SK-N-SH (cell line): ENCODE measurements around the gene IRF9. TPM values are rescaled to one million over a fixed set of nuclear protein-coding genes. Genes with fewer than 3 reads are reported as not detected.
A peak's percentile ranks its signal among the peaks of the same experiment; 100 is the strongest.

Experiments used
- CTCF ChIA-PET: fragments of 300-600, 350-600 bp; formaldehyde crosslinking; extraction: SDS; loops from one replicate; lab custom pipeline; 2021; lab: Yijun Ruan, JAX
- POLR2A ChIA-PET: fragments of 350-600 bp; sonication (Branson Sonifier 250); formaldehyde crosslinking; extraction: SDS; loops from one replicate; lab custom pipeline; 2020; ENCODE audit warnings: antibody characterized with exemption, inconsistent platforms; lab: Yijun Ruan, JAX
- DNase-seq: peaks from one replicate; pipeline ENCODE4 v3.0.0; 2012
- H2AFZ ChIP-seq: fragments of 200-600 bp; sonication (generic); 2 replicates; pipeline ENCODE4 v1.8.1; 2016; ENCODE audit warnings: antibody characterized with exemption, mild to moderate bottlenecking, low read depth
- H3F3A ChIP-seq: fragments of 200-600 bp; sonication (generic); replicated peaks from 2 replicates; pipeline ENCODE3; 2016; ENCODE audit warnings: antibody characterized with exemption, mild to moderate bottlenecking; ENCODE audit not compliant: insufficient read depth
- H3K27ac ChIP-seq, 2 experiments: fragments of 200-500 bp in 1 of 2; fragments of 200-600 bp in 1 of 2; sonication (Bioruptor generic) in 1 of 2; sonication (generic), shearing (Covaris generic) in 1 of 2; 2 replicates each; pipeline versions ENCODE4 v1.5.1 to v1.6.1; 2014 to 2016; ENCODE audit warnings: low read depth in 2 of 2, inconsistent platforms in 1 of 2, low read length in 1 of 2, mild to moderate bottlenecking in 1 of 2, mixed read lengths in 1 of 2
- H3K27me3 ChIP-seq: fragments of 200-600 bp; sonication (generic), shearing (Covaris generic); 2 replicates; pipeline ENCODE4 v1.6.1; 2016; ENCODE audit warnings: mixed run types; ENCODE audit not compliant: insufficient read depth
- H3K36me3 ChIP-seq, 2 experiments: fragments of 200-500 bp in 1 of 2; fragments of 200-600 bp in 1 of 2; sonication (Bioruptor generic) in 1 of 2; sonication (generic) in 1 of 2; replicated peaks in 1 of 2; 2 replicates each; pipeline versions ENCODE3 to v1.5.1; 2014 to 2016; ENCODE audit warnings: low read length in 1 of 2, mild to moderate bottlenecking in 1 of 2; ENCODE audit not compliant: insufficient read depth in 2 of 2, control insufficient read depth in 1 of 2
- H3K4me1 ChIP-seq, 2 experiments: fragments of 200-500 bp in 1 of 2; fragments of 200-600 bp in 1 of 2; sonication (Bioruptor generic) in 1 of 2; sonication (generic), shearing (Covaris generic) in 1 of 2; 2 replicates each; pipeline versions ENCODE4 v1.5.1 to v1.6.1; 2014 to 2016; ENCODE audit warnings: low read depth in 1 of 2, low read length in 1 of 2, mixed run types in 1 of 2; ENCODE audit not compliant: insufficient read depth in 2 of 2, control insufficient read depth in 1 of 2
- H3K4me2 ChIP-seq: fragments of 200-600 bp; sonication (generic), shearing (Covaris generic); 2 replicates; pipeline ENCODE4 v1.6.1; 2017; ENCODE audit warnings: mixed run types
- H3K4me3 ChIP-seq, 2 experiments: fragments of 200-500 bp in 1 of 2; fragments of 200-600 bp in 1 of 2; sonication (Bioruptor generic) in 1 of 2; sonication (generic), shearing (Covaris generic) in 1 of 2; 2 replicates each; pipeline versions ENCODE4 v1.5.1 to v1.8.1; 2014 to 2016; ENCODE audit warnings: low read depth in 2 of 2, inconsistent platforms in 1 of 2, low read length in 1 of 2, mild to moderate bottlenecking in 1 of 2, mixed read lengths in 1 of 2, moderate library complexity in 1 of 2
- H3K79me2 ChIP-seq: fragments of 200-600 bp; sonication (generic); 2 replicates; pipeline ENCODE4 v1.8.1; 2017; ENCODE audit warnings: mild to moderate bottlenecking; ENCODE audit not compliant: insufficient read depth
- H3K9ac ChIP-seq: fragments of 200-600 bp; sonication (generic); 2 replicates; pipeline ENCODE4 v1.6.1; 2017; ENCODE audit warnings: mixed run types
- H3K9me2 ChIP-seq: fragments of 200-600 bp; sonication (generic); 2 replicates; pipeline ENCODE4 v1.6.1; 2017; ENCODE audit warnings: mixed run types
- H3K9me3 ChIP-seq: fragments of 200-600 bp; sonication (generic); 2 replicates; pipeline ENCODE4 v1.6.1; 2017; ENCODE audit warnings: mixed run types, mild to moderate bottlenecking, moderate library complexity
- H4K20me1 ChIP-seq: fragments of 200-600 bp; sonication (generic); 2 replicates; pipeline ENCODE4 v1.6.1; 2017; ENCODE audit warnings: mild to moderate bottlenecking, mixed run types; ENCODE audit not compliant: insufficient read depth
- CHD2 ChIP-seq: fragments of 150-350 bp; IDR thresholded peaks from 2 replicates; pipeline ENCODE4 v1.6.1; 2018; ENCODE audit warnings: low read length; ENCODE audit not compliant: partially characterized antibody
- EZH2phosphoT487 ChIP-seq: fragments of 200-600 bp; sonication (generic); IDR thresholded peaks from 2 replicates; pipeline ENCODE4 v1.6.1; 2017; ENCODE audit warnings: low read depth, mixed run types, mild to moderate bottlenecking, antibody characterized with exemption, moderate library complexity, borderline replicate concordance
- FOXM1 ChIP-seq: IDR thresholded peaks from 2 replicates; pipeline ENCODE4 v1.4.0; 2012; ENCODE audit warnings: low read depth, mild to moderate bottlenecking
- GABPA ChIP-seq: IDR thresholded peaks from 2 replicates; pipeline ENCODE4 v1.4.0; 2012; ENCODE audit warnings: low read depth, mild to moderate bottlenecking
- JUND ChIP-seq: IDR thresholded peaks from 2 replicates; pipeline ENCODE4 v1.4.0; 2012
- MAX ChIP-seq: IDR thresholded peaks from 2 replicates; pipeline ENCODE4 v1.4.0; 2012; ENCODE audit warnings: low read depth
- MEF2A ChIP-seq: IDR thresholded peaks from 2 replicates; pipeline ENCODE4 v1.4.0; 2012; ENCODE audit warnings: low read depth, borderline replicate concordance
- NFIC ChIP-seq: IDR thresholded peaks from 2 replicates; pipeline ENCODE4 v1.4.0; 2012; ENCODE audit warnings: borderline replicate concordance
- NRF1 ChIP-seq: IDR thresholded peaks from 2 replicates; pipeline ENCODE4 v1.6.1; 2012; ENCODE audit warnings: low read depth, mild to moderate bottlenecking, low read length
- POLR2AphosphoS5 ChIP-seq: IDR thresholded peaks from 2 replicates; pipeline ENCODE4 v1.6.1; 2012; ENCODE audit warnings: low read depth, low read length
- RAD21 ChIP-seq: IDR thresholded peaks from 2 replicates; pipeline ENCODE4 v1.6.1; 2012; ENCODE audit warnings: mild to moderate bottlenecking, low read length
- RCOR1 ChIP-seq: fragments of 150-350 bp; IDR thresholded peaks from 2 replicates; pipeline ENCODE4 v1.6.1; 2017; ENCODE audit warnings: antibody characterized with exemption, low read length
- REST ChIP-seq: IDR thresholded peaks from 2 replicates; pipeline ENCODE4 v1.6.1; 2012; ENCODE audit warnings: mild to moderate bottlenecking, low read depth, low read length, moderate library complexity
- YY1 ChIP-seq: IDR thresholded peaks from 2 replicates; pipeline ENCODE4 v1.4.0; 2012; ENCODE audit warnings: low read depth, mild to moderate bottlenecking
- WGBS: methylation state at CpG from one replicate; pipeline ENCODE4 v1.1.6; 2017; ENCODE audit warnings: low lambda C conversion rate; 5-methylcytosine and 5-hydroxymethylcytosine counted together
- polyA plus RNA-seq, 3 experiments: library from polyadenylated mRNA; depleted of rRNA; stranded (reverse); fragments of >200 nt; gene quantifications; 2 replicates each; pipeline ENCODE4 v1.2.3, GENCODE V29; 2012
- TF ChIP-seq, protein P1 (sequence below): IDR thresholded peaks from 2 replicates; pipeline ENCODE4 v1.4.0; 2012; ENCODE audit warnings: low read depth, borderline replicate concordance
- TF ChIP-seq, protein P2 (sequence below): IDR thresholded peaks from 2 replicates; pipeline ENCODE4; 2012
- TF ChIP-seq, protein P3 (sequence below): fragments of 150-350 bp; IDR thresholded peaks from 2 replicates; pipeline ENCODE4 v1.6.1; 2016; ENCODE audit warnings: mild to moderate bottlenecking, low read depth, low read length

IRF9 gene
- polyA plus RNA-seq, 1 of the 3 experiments (the other 2 are of a cell fraction) = 37.6 TPM

DNA sequence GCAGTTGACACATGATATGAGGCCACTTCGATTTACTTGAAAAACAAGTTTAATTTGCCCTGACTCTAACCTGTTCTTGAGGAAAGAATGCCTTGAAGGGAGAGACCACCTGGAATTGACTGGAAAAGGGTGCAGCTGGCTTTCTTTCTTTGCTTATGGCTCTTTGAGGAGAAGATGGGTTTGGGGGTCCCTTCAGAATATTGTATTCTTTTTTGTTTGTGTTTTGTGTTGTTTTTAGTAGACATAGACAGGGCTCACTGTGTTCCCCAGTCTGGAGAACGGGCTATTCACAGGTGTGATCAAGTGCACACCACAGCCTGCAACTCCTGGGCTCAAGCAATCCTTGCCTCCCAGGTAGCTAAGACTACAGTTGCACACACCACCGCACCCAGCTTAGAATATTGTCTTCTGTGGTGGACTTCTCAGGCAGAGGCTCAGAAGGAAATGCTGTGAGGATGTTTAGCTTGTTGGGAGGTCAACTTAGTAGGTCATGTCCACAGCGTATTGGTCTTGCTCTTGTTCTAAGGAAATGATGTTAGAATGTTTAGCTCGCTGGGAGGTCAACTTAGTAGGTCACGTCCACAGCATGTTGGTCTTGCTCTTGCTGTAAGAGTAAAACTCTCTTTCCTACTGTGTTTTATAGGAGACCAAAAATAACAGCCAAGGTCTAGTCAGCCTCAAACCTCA lies 44.8 kb upstream of the IRF9 start:
- Histone ChIP-seq H3K79me2 (peaks cover 6% of the 10 kb centered on the region; the same call in 1 of the 2 replicates), H3K9me2 (no peaks in the 10 kb centered on the region), H3F3A (peaks cover 11% of the 10 kb centered on the region), H3K27ac (no peak overlapping the region), H3K36me3 (peaks cover 12 to 39% of the 10 kb centered on the region in 2 experiments), H4K20me1 (no peaks in the 10 kb centered on the region), H3K4me3 (peak overlapping the region; percentile 17 to 88; a peak in 1 of 4 replicates), H3K9ac (no peak overlapping the region; the same call in 1 of the 2 replicates), H3K4me1 (peaks cover 10 to 17% of the 10 kb centered on the region in 2 experiments), H3K9me3 (no peaks in the 10 kb centered on the region), H2AFZ (no peak overlapping the region), H3K27me3 (no peaks in the 10 kb centered on the region), H3K4me2 (peak overlapping the region; percentile 90)
- CTCF ChIA-PET = interaction anchor here (0.8 to 3.8 kb wide), 6 partner anchors 7 to 70 kb away, joined by 3 to 16 read pairs (median 4); partner anchors contain the start of gene IRF9
- WGBS = 79% methylated on average over 6 of the region's 6 CpGs
- POLR2A ChIA-PET = interaction anchor here (0.9 to 3.2 kb wide), 2 partner anchors 20 kb away, joined by 5 to 21 read pairs; partner anchors contain the start of gene PSME1
- DNase-seq = no peak
- TF ChIP-seq NFIC = no peak
- TF ChIP-seq GABPA = no peak
- no peak for TF ChIP-seq NRF1
- no peak for TF ChIP-seq YY1
- TF ChIP-seq, protein P1, sequence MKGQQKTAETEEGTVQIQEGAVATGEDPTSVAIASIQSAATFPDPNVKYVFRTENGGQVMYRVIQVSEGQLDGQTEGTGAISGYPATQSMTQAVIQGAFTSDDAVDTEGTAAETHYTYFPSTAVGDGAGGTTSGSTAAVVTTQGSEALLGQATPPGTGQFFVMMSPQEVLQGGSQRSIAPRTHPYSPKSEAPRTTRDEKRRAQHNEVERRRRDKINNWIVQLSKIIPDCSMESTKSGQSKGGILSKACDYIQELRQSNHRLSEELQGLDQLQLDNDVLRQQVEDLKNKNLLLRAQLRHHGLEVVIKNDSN = no peak
- TF ChIP-seq REST = no peak
- no peak for TF ChIP-seq JUND
- TF ChIP-seq FOXM1 = no peak

DNA sequence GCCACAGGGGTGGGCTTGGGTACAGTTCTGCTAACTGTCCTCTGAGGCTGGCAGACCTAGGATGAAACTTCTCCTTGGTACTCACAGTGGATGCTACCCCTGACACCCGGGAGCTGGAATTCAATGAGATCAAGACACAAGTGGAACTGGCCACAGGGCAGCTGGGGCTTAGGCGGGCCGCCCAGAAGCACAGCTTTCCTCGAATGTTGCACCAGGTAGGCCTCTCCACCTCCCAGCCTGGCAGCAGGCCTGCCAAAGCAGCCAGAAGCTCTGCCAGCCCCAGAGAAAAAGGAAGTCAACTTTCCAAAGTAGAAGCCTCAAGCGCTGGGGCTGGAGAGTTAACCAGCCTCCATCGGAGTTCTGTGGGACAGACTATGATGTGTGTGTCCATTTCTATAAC lies 43.9 kb upstream of the IRF9 start:
- Histone ChIP-seq H4K20me1 (no peaks in the 10 kb centered on the region), H3K4me3 (no peak overlapping the region), H3K9me2 (no peaks in the 10 kb centered on the region), H3K4me1 (peaks cover 10 to 17% of the 10 kb centered on the region in 2 experiments), H3K9ac (no peak overlapping the region), H2AFZ (no peak overlapping the region), H3F3A (peaks cover 11% of the 10 kb centered on the region), H3K27ac (no peak overlapping the region), H3K9me3 (no peaks in the 10 kb centered on the region), H3K36me3 (peaks cover 12 to 44% of the 10 kb centered on the region in 2 experiments), H3K4me2 (no peak overlapping the region), H3K27me3 (no peaks in the 10 kb centered on the region), H3K79me2 (peaks cover 6% of the 10 kb centered on the region; the same call in 1 of the 2 replicates)
- ChIA-PET CTCF (interaction anchor here (1.1 to 3.8 kb wide), 5 partner anchors 8 to 69 kb away, joined by 3 to 16 read pairs (median 5); partner anchors contain the start of gene IRF9), POLR2A (interaction anchor here (0.9 kb wide), 1 partner anchor 19 kb away, joined by 5 read pairs; the partner anchor contains the start of gene PSME1)
- TF ChIP-seq YY1 (no peak), POLR2AphosphoS5 (no peak), RCOR1 (no peak), MEF2A (no peak), EZH2phosphoT487 (no peak), NFIC (no peak), CHD2 (no peak), RAD21 (no peak), MAX (no peak)
- TF ChIP-seq, protein P2, sequence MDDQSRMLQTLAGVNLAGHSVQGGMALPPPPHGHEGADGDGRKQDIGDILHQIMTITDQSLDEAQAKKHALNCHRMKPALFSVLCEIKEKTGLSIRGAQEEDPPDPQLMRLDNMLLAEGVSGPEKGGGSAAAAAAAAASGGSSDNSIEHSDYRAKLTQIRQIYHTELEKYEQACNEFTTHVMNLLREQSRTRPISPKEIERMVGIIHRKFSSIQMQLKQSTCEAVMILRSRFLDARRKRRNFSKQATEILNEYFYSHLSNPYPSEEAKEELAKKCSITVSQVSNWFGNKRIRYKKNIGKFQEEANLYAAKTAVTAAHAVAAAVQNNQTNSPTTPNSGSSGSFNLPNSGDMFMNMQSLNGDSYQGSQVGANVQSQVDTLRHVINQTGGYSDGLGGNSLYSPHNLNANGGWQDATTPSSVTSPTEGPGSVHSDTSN = no peak
- TF ChIP-seq, protein P3, sequence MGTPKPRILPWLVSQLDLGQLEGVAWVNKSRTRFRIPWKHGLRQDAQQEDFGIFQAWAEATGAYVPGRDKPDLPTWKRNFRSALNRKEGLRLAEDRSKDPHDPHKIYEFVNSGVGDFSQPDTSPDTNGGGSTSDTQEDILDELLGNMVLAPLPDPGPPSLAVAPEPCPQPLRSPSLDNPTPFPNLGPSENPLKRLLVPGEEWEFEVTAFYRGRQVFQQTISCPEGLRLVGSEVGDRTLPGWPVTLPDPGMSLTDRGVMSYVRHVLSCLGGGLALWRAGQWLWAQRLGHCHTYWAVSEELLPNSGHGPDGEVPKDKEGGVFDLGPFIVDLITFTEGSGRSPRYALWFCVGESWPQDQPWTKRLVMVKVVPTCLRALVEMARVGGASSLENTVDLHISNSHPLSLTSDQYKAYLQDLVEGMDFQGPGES = no peak
- WGBS = 83% methylated on average over 5 of the region's 6 CpGs
- no peak for DNase-seq
